A549 (cell line): ENCODE measurements around the gene HOXD9. TPM values are rescaled to one million over a fixed set of nuclear protein-coding genes. Genes with fewer than 3 reads are reported as not detected.

Source experiments
- ATAC-seq, 2 experiments: fragments of 200-7000 bp in 1 of 2; fragments of >200 bp in 1 of 2; cut with Nextera tagmentation in 1 of 2; cut with Tn5 transposase in 1 of 2; 3 replicates each; pipeline versions ENCODE4 v1.8.0 to v1.9.1; 2018 to 2020; ENCODE audit warnings: mild to moderate bottlenecking in 1 of 2, moderate library complexity in 1 of 2
- CTCF ChIA-PET: fragments of 300-600 bp; sonication (Branson Sonifier 250); formaldehyde crosslinking; extraction: SDS; loops from one replicate; lab custom pipeline; 2021; ENCODE audit warnings: antibody characterized with exemption, inconsistent platforms; lab: Yijun Ruan, JAX
- POLR2A ChIA-PET: fragments of 350-600 bp; formaldehyde crosslinking; extraction: SDS; loops from one replicate; lab custom pipeline; 2021; ENCODE audit warnings: antibody characterized with exemption, inconsistent platforms; lab: Yijun Ruan, JAX
- DNase-seq, 2 experiments: peaks; one replicate each; pipeline versions ENCODE4 v3.0.0 to v3.0.0-alpha.2; 2011 to 2016; ENCODE audit warnings: low read depth in 1 of 2, low spot score in 1 of 2
- FAIRE-seq: peaks from 2 replicates; lab custom pipeline; 2011; peaks lifted over from hg19 to GRCh38; lab: Jason Lieb, UNC
- H3K27ac ChIP-seq, 2 experiments: fragments of >200 bp; sonication (Bioruptor Twin); formaldehyde crosslinking; 3 replicates each; pipeline ENCODE4 v1.5.1; 2016 to 2017
- H3K4me1 ChIP-seq: fragments of >200 bp; sonication (Bioruptor Twin); formaldehyde crosslinking; 3 replicates; pipeline ENCODE4 v1.6.1; 2016
- H3K4me2 ChIP-seq: fragments of >200 bp; sonication (Bioruptor Twin); formaldehyde crosslinking; 3 replicates; pipeline ENCODE4 v1.6.1; 2016
- H3K4me3 ChIP-seq: fragments of >200 bp; sonication (Bioruptor Twin); formaldehyde crosslinking; 3 replicates; pipeline ENCODE4 v1.5.1; 2016
- H3K9me3 ChIP-seq: fragments of >200 bp; sonication (Bioruptor Twin); formaldehyde crosslinking; 3 replicates; pipeline ENCODE4 v1.6.1; 2016
- CBX8 ChIP-seq: fragments of 200-600 bp; sonication (generic); IDR thresholded peaks from 2 replicates; pipeline ENCODE4 v1.6.1; 2016
- CEBPB ChIP-seq, 2 experiments: fragments of >200 bp in 1 of 2; sonication (Bioruptor Twin) in 1 of 2; formaldehyde crosslinking in 1 of 2; IDR thresholded peaks; 2 replicates each; pipeline ENCODE4 v1.6.1; 2012 to 2016
- CTCF ChIP-seq: fragments of >200 bp; sonication (Bioruptor Twin); formaldehyde crosslinking; IDR thresholded peaks from 3 replicates; pipeline ENCODE4 v1.5.1; 2016
- EHF ChIP-seq: fragments of 250-450 bp; sonication (Bioruptor Pico); IDR thresholded peaks from 2 replicates; pipeline ENCODE4 v1.5.0; 2020; ENCODE audit warnings: mild to moderate bottlenecking
- EHMT2 ChIP-seq: fragments of 200-600 bp; sonication (generic); IDR thresholded peaks from 2 replicates; pipeline ENCODE4 v1.6.1; 2016; ENCODE audit warnings: antibody characterized with exemption, low read depth, mild to moderate bottlenecking, moderate library complexity
- ESRRA ChIP-seq: fragments of 150-350 bp; IDR thresholded peaks from 2 replicates; pipeline ENCODE4 v1.6.1; 2014; ENCODE audit warnings: mild to moderate bottlenecking, low read length, borderline replicate concordance
- FOSB ChIP-seq: fragments of 250-450 bp; sonication (Bioruptor Pico); IDR thresholded peaks from 2 replicates; pipeline ENCODE4 v1.5.0; 2020; ENCODE audit warnings: mild to moderate bottlenecking, moderate library complexity
- HOXB13 ChIP-seq: fragments of 250-450 bp; sonication (Bioruptor Pico); IDR thresholded peaks from 2 replicates; pipeline ENCODE4 v1.5.0; 2020; ENCODE audit warnings: low read depth, mild to moderate bottlenecking, moderate library complexity
- HOXB5 ChIP-seq: fragments of 250-450 bp; sonication (Bioruptor Pico); IDR thresholded peaks from 2 replicates; pipeline ENCODE4 v1.5.0; 2020; ENCODE audit warnings: mild to moderate bottlenecking, moderate library complexity
- KDM5A ChIP-seq: fragments of 200-600 bp; sonication (generic); IDR thresholded peaks from 2 replicates; pipeline ENCODE4 v1.6.1; 2016; ENCODE audit warnings: antibody characterized with exemption, mild to moderate bottlenecking
- MAZ ChIP-seq: fragments of 150-350 bp; IDR thresholded peaks from 2 replicates; pipeline ENCODE4 v1.6.1; 2014; ENCODE audit warnings: antibody characterized with exemption, low read depth, low read length, borderline replicate concordance
- NFE2L2 ChIP-seq: fragments of 150-350 bp; conservative IDR thresholded peaks from 2 replicates; pipeline ENCODE4 v1.6.1; 2014; ENCODE audit warnings: low read length
- NR3C1 ChIP-seq: fragments of >200 bp; sonication (Bioruptor Twin); formaldehyde crosslinking; IDR thresholded peaks from 3 replicates; pipeline ENCODE4 v1.6.1; 2017
- PBX3 ChIP-seq: IDR thresholded peaks from 2 replicates; pipeline ENCODE4 v1.6.1; 2012
- RAD21 ChIP-seq, 2 experiments: fragments of >200 bp in 1 of 2; sonication (Bioruptor Twin) in 1 of 2; formaldehyde crosslinking in 1 of 2; IDR thresholded peaks in 1 of 2; conservative IDR thresholded peaks in 1 of 2; 2 replicates in 1 of 2; 3 replicates in 1 of 2; pipeline ENCODE4 v1.6.1; 2012 to 2018; ENCODE audit warnings: inconsistent platforms in 1 of 2
- REST ChIP-seq: fragments of 200-600 bp; sonication (generic); IDR thresholded peaks from 2 replicates; pipeline ENCODE4 v1.6.1; 2016; ENCODE audit warnings: antibody characterized with exemption, mild to moderate bottlenecking, moderate library complexity
- RNF2 ChIP-seq: fragments of 200-600 bp; sonication (generic); IDR thresholded peaks from 2 replicates; pipeline ENCODE4 v1.6.1; 2016; ENCODE audit warnings: low read depth, mild to moderate bottlenecking, antibody characterized with exemption, moderate library complexity, borderline replicate concordance
- SMC3 ChIP-seq: fragments of >200 bp; sonication (Bioruptor Twin); formaldehyde crosslinking; IDR thresholded peaks from 3 replicates; pipeline ENCODE4 v1.6.1; 2018; ENCODE audit warnings: inconsistent platforms
- WGBS: methylation state at CpG from one replicate; pipeline ENCODE4 v1.1.6; 2017; ENCODE audit errors: missing lambda C conversion rate; 5-methylcytosine and 5-hydroxymethylcytosine counted together
- polyA plus RNA-seq, 4 experiments: library from polyadenylated mRNA; depleted of rRNA in 3 of 4; stranded (reverse); fragments of >200 nt; fragmentation: RNase III in 1 of 4; extraction: RNeasy Plus Mini Kit Qiagen cat#74134 plus additional on column Dnase treatment in 1 of 4; gene quantifications; 2 replicates in 3 of 4; 3 replicates in 1 of 4; pipeline ENCODE4 v1.2.3, GENCODE V29; 2011 to 2017

HOXD9 gene
- polyA plus RNA-seq, 2 of the 4 experiments (the other 2 are of a cell fraction), result 0.45 to 1.0 TPM

GRCh38 chr2:176096243-176096985, 26.1 kb upstream of the HOXD9 start:
- TF ChIP-seq EHF (CRISPR knock-in tag) (no peak), NR3C1 (no peak), SMC3 (no peak), CBX8 (0 out of 2 replicates have a peak, but pooled peaks have one; percentile 50), CTCF (no peak), MAZ (no peak), ESRRA (no peak), REST (no peak), HOXB5 (no peak), RAD21 (conservative IDR thresholded peaks at IDR 0.05 in 1 of 2, IDR thresholded peaks at IDR 0.05 in 1 of 2) (no peak), CEBPB (IDR thresholded peaks at IDR 0.05) (no peak), RNF2 (peak; percentile 69; the same call in 1 of the 2 replicates), KDM5A (no peak), NFE2L2 (no peak), PBX3 (no peak), FOSB (CRISPR knock-in tag) (no peak), HOXB13 (CRISPR knock-in tag) (no peak), EHMT2 (no peak)
- peaks cover 7% of the 10 kb centered on the region; the same call in 2 of the 3 replicates for H3K4me1 ChIP-seq
- POLR2A ChIA-PET, result interaction anchor here (1.1 kb wide), 1 partner anchor 11 kb away, joined by 3 read pairs; no protein-coding TSS in a partner anchor
- H3K4me2 ChIP-seq, result peak overlapping the region; percentile 84
- H3K27ac ChIP-seq, result no peak overlapping the region
- WGBS, result 68% methylated on average over 16 of the region's 16 CpGs
- ATAC-seq, result no peak
- H3K4me3 ChIP-seq, result peak overlapping the region; percentile 55; the same call in 2 of the 3 replicates
- CTCF ChIA-PET, result interaction anchor here (0.6 to 4.5 kb wide), 28 partner anchors 8 to 1441 kb away, joined by 3 to 57 read pairs (median 4); partner anchors contain the start of genes EVX2 and HOXD11
- no peak for FAIRE-seq
- DNase-seq, result no peak
- no peaks in the 10 kb centered on the region for H3K9me3 ChIP-seq
